GM18873 (cell line): ENCODE measurements around the gene LPP.

Experiments
- ATAC-seq: cut with Tn5 transposase; IDR thresholded peaks from one replicate; pipeline ENCODE4 v1.9.1; 2021; ENCODE audit warnings: mild to moderate bottlenecking, moderate library complexity, moderate number of reproducible peaks; ENCODE audit not compliant: unreplicated experiment, low FRiP score

The LPP gene

DNA sequence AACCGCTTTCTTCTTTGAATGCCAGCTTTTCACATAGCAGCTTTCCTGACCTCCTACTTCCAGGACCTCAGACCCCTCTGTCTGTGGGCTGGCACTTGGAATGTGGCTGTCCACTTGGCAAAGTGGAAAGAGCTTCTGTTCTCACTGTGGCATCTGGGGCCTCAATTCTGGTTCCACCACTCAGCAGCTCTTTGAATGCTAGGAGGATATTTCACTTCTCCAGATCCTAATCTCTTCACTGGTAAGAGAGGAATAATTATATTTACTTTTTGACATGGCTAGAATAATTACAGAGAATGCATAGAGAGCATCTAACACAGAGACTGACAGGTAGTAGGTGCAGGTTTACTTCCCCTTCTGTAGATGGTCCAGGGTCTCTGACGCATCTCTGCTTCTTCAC is 405.9 kb downstream of the LPP start:
- no peak for ATAC-seq

DNA sequence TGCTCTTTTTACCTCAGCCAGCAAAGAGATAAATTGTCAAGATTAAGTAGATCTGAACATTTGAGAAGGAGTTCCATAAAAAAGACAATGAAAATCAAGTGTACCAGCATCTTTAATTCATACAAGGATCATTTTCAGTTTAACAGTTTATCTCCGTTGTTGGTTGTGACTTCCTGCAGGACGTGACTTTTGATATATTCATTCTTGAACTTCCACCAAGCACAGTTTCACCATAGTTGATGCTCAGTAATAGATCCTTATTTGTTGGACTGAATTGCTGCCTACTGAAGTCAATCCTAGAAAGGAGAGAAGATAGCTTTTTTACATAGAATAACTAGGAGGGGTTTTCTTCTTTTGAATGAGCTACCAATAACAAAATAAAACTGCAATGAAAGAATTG is 408.2 kb downstream of the LPP start:
- ATAC-seq: no peak

DNA sequence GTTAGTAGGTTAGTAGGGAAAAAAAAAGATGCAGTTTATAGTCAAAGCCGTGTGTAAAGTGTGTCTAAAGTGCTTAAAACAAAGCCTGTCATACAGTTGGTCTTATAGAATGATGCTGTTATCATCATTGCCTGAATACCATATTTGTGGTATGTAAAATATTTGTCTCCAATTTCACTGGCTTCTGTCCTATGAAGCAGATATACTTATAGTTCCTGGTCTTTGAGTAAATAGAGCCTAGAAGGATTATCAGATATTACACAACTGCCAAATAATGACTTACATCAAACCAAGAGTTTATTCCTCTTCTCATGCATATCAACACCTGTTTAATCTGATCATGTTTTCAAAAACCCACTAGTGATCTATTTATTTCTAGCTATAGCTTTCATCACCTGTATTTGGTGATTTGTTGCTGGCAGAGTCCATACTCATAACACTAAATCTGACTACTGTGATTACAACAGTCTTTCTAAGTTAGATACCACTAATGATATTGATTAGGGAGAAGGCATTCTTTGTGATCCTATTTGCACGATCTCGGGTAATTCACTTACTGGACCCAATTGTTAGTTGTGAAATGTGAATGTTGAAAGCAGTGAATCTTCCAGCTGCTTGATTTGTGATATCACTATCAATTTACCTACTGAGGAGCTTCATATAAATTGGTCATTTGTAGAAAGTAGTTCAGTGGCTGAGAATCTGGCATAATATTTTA is 413.7 kb downstream of the LPP start:
- no peak for ATAC-seq

DNA sequence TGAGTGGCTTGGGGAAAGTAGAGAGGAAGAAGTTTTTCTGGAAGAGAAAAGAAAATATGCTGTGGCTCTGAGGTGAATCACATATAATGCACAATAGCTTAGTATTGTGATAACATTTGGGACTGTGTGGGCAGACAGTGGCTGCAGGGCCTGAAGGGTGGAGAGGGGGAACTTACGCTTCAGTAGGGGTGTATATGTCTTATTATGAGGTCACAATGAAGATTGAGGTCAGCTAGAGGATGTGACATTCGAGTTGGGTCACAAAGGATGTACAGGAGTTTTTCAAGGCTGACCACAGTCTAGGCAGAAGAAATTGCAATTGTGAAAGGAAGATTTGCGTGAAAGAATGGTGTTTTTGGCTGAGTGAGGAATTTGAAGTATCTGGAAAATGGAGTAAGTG is 414.8 kb downstream of the LPP start:
- ATAC-seq: no peak

DNA sequence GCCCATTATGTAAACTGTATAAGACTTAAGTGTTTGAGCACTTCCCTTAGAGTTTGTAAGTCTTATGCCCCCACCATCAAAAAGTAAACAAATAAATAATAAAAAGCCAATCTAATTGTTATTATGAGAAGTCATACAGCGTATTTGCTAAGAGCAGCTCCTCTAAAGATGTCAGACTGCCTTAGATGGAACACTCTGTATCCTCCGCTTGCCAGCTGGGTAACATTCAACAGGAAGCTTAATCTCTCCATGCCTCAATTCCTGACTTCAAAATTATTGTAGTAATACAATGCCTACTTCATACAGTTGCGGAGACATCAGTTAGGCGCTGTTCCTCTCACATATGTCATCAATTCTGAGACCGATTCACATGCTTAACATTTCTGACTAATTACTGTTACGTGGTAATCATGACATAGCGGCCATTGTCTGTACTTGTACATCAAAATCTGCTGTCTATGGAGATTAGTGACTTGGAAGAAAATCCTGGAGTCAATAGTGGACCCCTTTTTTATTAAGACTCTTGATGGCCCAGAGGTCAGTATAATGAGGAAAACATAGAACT is 417.7 kb downstream of the LPP start:
- ATAC-seq: no peak

DNA sequence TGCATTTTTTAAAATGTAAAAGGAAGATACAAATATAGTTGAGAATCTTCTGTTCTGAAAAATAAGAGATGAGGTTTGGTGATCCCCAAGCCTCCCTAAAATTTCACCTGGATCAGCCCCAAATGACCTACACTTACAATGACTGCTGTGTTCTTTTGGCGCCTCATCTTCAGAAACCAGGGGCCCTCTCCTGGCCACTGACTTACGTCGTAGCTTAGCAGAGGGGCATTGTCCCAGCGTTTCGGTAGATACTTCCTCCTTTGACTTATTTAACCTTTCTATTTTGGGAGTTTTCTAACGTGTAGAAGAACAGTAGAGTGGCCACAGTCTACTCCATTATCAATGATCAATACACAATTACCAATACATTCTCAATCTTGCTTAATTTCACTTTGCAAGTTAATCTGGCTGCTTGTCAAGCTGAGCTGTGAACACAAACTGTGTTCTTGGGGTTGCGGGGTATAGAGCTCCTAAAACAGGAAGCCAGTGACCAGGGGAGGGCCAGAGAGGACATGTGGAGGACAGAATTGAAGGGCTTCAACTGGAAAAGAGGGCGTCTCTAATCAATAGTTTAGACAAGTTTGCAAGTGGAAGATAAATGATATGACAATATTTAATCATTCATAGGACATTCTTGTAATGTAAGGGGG is 419.5 kb downstream of the LPP start:
- ATAC-seq: no peak

DNA sequence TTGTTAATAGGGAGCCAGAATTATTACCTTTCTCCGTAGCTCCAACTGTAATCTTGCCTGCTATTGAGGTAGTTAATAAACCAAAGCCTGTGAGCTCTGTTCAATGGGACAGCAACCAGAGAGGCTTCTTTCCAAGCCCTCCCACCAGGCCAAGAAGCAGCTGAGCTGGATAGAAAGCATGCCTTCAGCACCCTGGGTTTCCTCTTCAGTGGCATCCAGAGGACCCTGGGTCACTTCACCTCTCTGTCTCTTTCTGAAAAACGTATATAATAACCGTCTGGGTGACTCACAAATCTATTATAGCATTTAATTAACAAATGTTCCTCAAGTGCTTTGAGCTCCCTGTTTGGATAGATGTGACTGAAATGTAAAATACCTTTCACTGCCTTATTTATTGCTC is 420.0 kb downstream of the LPP start:
- no peak for ATAC-seq

DNA sequence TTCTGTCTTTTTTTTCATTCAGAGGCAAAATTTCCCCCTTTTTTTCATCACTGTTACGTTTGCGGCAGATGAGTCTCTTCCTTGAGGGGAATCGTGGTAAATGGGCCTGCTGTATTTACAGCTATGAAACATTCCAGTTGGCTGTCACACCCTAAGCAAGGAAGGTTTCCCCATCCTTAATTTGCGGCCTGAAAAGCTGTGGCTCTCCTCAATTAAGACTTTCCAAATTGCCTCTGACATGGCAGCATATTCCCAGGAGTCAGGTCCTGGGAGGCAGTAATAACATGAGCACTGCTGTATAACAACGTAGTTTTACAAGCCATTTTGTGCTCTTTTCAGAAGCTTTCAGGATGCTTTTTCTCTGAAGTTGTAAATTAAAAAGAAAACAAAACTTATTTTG is 420.9 kb downstream of the LPP start:
- no peak for ATAC-seq

DNA sequence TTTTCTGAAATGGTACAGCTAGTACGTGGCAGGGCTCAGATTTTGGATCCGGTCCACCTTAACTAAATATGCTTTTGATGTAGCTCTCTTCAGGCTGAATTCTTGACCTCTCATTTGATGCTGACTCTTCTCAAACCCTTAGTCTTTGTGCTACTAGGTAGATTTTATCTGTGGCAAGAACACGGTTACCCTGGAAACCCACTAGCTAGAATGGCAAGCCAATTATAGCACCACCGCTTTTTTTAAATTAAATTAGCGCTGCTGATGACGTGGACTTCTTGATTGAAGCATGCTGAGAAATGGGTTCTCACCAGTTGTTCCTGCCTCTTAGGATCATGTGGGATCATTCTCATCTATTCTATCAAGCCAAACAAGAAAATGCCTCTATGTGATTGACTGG is 421.5 kb downstream of the LPP start:
- ATAC-seq: no peak

DNA sequence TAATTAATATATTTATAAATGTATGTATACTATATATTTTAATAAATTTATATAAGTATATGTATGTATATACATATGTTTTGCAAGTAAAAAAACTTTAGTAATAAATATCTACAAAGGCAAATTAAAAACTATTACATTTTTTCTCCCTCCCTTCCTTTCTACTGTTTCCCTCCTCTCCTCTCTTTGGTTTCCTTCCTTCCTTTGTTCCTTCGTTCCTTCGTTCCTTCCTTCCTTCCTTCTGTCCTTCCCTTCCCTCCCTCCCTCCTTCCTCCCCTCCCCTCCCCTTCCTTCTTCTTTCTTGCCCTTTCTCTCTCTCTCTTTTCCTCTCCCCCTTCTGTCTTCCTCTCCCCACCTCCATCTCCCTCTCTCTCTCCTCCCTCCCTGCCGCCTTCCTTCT is 423.6 kb downstream of the LPP start:
- no peak for ATAC-seq

DNA sequence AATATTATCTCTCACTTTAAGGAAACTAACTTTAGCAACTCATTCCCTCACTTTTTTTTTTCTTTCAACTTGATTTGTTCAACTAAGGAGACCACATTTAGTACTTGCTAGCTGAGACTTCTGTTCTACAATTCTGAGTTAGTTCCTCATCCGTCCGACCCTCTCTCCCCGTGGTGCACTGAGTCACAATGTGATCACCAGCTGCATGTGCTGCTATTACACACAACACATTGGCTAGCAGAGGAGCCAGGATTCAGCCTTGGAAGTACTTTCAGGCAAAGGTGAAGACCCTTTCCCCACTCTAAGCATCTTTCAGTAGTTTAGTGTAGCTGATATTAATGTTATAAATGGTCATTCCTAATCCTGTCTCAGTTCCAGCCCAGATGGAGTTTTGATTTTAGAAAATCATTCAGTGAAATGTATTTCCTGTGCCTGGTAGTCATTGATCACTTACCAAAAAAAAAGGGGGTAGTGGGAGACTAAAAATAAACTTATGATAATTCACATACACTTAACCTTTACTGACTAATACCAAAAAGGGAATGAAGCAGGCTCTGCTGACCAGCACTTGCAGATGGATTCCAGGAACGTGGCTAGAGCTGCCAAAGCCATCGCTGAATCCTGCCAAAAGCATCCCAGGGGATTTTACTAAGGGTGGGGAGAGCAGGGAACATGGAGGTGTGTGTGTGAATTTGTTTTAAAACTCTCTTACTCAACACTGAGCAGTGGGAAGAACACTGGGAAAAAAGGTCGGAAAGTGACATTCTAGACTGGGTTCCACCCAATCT is 424.8 kb downstream of the LPP start:
- ATAC-seq: no peak

DNA sequence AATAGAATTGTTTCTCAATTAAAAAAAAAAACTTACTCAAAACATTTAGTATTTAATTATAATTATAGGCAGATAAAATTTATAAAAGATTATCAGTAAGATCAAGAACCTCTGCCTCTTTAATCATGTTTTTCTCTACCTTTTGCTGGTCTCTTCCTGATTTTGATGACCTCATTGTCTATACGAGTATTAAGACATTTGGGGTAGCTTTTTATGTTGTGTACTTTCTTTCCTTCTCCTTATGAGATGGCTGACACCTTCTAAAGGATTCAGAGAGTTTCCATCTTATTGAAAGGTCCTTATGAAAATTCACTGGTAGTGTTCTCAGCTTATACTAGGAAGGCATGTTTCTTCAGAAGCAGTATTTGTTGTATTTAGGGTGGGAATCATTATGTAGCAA is 426.3 kb downstream of the LPP start:
- no peak for ATAC-seq

DNA sequence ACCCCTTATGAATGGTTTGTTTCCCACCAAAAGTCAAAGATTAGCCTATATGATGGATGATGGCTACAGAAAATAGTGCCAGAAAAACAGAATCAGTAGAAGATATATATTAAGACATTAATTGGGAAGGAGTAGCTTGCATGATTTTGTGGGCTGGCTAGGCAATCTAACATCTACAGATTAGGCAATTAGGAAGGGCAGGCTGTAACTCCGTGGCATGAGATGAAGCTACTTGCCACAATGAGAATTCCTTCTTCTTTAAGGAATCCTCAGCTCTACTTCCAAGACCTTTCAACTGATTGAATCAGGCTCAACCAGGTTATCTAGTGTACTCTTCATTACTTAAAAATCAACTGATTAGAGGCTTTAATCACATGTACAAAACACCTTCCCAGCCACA is 426.7 kb downstream of the LPP start:
- ATAC-seq: no peak

DNA sequence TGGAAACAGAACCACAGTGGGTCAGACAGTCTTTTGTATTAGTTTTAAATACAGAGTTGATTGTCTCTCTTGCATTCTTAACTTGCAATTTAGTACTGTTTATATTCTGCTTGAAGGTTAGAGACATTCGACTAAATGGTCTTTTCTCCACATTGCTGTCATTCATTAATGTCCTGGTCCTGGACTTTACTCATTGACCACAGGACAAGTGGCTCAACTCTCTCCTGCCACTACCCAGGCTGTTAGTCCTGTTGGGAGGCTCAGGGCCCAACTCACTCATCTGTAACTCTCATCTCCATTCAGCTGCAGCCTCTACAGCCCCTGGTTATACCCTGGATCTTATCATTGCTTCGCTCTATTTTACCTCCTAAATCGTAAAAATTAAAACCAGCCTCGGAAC is 427.4 kb downstream of the LPP start:
- no peak for ATAC-seq

DNA sequence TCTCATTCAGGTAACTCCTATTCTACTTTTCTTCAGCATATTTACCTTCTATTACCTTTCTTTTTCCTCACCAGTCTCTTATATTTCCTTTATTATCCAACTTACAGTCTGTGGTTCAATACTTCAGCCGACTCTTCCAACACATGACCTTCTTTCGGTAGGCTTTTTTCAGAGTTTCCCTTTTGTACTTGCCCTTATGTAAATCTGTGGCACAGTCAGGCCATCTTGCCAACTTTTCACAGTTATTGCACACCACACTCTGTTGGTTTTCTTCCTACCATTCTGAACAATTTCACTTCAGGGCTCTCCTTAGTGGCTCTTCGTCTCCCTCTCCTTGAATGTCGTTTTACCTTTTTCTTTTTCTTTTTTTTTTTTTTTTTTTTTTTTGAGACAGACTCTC is 427.8 kb downstream of the LPP start:
- ATAC-seq: no peak

DNA sequence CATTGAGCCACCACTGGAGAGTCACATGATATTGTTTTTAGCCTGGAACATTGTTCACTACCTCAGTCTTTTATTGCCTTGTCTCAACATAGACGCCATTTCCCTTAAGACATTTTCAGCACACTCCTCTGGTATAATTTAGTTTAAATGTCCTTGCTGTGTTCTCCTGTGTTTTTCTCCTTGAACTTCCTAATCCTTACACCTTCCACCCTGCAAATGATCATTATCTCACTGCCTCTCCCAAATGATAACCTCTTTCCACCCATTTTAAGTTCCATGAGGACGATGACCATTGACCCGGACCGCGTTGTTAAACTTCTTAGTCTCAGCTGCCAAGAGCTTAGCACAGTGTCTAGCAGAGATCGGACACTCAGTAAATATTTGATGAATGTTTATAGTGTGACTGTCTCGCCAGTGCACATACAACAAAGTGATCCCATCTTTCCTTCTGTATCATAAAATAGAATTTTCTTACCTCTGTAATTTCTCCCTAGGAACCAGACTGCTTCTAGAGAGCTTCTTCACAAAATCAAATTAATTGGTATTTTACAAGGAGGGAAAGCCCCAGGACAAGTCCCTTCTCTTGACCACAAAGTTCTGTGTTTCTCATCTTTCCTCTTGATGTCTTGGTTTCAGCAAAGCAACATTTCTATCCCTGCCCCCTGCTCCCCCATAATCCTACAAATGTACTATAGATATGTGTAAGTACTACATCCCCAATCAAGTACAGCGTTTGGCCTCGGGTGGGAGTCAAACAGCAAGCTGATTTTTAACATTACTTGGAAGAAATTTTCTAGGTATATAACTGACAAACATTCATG is 429.6 kb downstream of the LPP start:
- no peak for ATAC-seq

DNA sequence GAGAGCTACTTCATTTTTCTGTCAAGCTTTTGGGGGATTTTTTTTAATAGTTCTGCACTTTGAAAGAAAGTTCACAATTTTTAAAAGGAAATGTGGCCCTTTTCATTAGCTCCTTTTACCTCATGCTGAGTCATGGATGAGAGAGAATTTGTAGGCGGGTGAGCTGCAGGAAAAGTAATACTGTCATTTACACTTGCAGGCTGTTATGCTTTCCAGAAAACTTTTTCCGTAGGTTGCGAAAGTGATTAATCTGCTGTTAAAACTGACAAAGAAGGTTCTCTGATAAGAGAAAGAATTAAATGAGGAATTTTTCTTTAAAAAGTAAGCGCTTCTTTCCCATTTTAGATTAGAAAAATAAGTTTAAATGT is 430.2 kb downstream of the LPP start:
- ATAC-seq: no peak

DNA sequence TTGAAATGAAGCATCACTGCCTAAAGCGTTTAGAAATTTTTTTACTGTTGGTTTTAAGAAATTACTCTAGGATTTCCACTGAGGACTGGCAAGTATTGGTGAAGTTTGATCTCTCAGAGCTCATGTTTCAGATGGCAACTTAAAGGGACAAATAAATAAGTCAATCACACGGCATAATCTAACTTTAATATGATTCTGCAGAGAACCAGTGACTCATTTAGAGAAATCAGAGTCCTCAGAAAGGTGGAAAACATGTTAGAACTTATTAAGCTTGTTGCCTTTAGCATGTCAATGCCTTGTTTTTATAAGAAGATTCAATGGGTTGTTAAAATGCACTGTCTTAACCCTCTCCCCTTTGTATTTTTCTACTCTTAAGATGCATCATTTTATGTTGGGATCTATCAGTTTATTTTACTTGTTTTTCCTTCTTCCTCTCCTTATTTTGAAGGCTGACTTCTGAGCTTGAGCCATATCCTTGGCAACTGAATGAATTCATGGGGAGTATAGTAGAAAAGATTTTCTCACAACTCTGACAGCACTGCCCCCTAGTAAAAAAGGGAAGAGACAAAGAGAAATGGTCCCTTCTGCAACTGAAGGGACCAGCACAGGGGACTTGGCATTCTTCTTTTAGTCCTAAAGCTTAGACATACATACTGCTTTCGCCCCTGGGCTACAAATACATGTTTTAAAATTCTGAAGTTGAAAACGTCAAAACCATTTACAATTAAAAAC is 431.2 kb downstream of the LPP start:
- no peak for ATAC-seq

DNA sequence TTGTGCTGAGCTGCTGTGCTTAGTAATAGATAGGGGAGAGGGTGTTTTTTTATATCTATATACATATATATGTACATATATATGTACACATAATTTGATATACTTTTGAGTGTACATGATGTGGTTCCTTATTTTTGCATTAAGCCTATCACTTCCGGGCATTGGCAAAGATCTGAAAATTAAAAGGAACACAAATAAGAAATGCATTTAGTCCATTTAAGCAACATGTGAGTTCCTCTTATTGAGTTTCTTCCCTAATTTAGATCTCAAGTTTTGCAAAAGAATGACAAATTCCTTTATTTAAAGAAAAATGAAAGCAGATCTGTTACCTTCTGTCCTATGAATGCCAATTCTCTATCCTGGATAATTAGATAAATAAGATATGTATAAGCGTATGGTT is 435.1 kb downstream of the LPP start:
- no peak for ATAC-seq

DNA sequence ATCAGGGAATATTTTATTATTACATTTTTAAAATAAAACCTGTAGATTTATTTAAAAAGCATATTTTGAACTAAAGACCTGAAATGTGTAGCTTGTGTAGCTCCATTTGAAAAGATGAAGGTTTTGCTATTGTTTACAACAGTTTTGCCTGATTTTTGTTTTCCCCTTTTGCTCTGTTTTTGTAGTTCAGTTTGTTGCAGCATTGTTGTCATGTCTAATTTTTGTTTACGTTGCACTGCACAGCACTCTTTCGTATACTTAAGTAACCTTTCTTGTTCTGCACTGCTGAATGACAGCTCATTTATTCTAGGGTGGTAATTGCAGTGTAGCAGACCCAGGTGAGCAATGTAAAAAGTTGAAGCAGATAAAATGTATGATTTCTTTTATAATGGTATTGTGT is 435.8 kb downstream of the LPP start:
- no peak for ATAC-seq
